Omental fat pad (tissue), 4 donors: ENCODE data around the gene SIM1. TPM values are rescaled to one million over a fixed set of nuclear protein-coding genes. Genes with fewer than 3 reads are reported as not detected.

Experiments used
- ATAC-seq: fragments of 150-250 bp; one replicate; pipeline ENCODE4 v1.9.1; 2016; ENCODE audit warnings: mild to moderate bottlenecking, moderate library complexity; ENCODE audit not compliant: low FRiP score
- DNase-seq: peaks from one replicate; pipeline ENCODE4 v3.0.0-alpha.2; 2019; ENCODE audit warnings: low spot score
- total RNA-seq, 4 donors: library from RNA; depleted of rRNA; stranded (reverse); fragments of >200 nt; gene quantifications; one replicate each; pipeline ENCODE4 v1.1.0, GENCODE V29; 2016
- TF ChIP-seq, protein P1 (sequence below), 3 donors: fragments of 450-650 bp; IDR thresholded peaks; one replicate each; pipeline ENCODE4 v1.5.1; 2016 to 2017; ENCODE audit warnings: antibody characterized with exemption in 3 of 3, mild to moderate bottlenecking in 3 of 3, moderate library complexity in 2 of 3

The SIM1 gene
- total RNA-seq, 4 donors from 2014 or later, result 0.32 TPM; not detected in 3

DNA sequence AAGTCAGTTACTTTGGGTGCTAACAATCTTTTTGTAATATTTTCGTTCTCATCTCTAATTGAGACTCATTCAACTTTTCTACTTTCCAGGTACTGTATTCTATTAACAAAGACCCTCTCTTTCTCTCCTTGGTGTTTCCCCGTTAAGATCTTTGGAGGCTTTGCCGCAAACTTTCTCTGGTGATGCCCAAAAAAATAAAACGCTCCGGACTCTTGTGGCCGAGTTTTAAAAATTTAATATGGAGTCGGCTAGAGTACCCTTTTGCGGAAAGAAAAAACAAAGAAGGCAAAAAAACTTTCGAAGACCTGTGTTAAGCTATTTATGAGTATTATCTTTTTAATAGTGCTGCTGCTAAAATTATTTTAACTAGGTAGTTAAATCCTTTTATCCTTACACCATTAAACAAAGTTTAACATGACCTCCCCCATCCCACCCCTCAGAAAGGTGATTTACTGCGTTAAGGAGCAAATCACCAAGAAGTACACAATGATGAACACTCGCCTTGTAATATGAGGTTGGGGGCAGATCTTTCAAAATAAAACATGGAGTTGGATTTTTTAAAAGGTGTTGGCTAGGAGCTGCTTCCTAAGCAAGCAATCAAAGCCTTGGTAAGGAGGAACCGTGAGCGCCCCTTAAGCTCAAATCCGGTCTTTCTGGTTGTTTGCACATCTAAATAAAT is 10.0 kb downstream of the SIM1 start:
- no peak for DNase-seq
- TF ChIP-seq, protein P1, sequence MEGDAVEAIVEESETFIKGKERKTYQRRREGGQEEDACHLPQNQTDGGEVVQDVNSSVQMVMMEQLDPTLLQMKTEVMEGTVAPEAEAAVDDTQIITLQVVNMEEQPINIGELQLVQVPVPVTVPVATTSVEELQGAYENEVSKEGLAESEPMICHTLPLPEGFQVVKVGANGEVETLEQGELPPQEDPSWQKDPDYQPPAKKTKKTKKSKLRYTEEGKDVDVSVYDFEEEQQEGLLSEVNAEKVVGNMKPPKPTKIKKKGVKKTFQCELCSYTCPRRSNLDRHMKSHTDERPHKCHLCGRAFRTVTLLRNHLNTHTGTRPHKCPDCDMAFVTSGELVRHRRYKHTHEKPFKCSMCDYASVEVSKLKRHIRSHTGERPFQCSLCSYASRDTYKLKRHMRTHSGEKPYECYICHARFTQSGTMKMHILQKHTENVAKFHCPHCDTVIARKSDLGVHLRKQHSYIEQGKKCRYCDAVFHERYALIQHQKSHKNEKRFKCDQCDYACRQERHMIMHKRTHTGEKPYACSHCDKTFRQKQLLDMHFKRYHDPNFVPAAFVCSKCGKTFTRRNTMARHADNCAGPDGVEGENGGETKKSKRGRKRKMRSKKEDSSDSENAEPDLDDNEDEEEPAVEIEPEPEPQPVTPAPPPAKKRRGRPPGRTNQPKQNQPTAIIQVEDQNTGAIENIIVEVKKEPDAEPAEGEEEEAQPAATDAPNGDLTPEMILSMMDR (IDR thresholded peaks at IDR 0.05), result no peak
- no peak for ATAC-seq

DNA sequence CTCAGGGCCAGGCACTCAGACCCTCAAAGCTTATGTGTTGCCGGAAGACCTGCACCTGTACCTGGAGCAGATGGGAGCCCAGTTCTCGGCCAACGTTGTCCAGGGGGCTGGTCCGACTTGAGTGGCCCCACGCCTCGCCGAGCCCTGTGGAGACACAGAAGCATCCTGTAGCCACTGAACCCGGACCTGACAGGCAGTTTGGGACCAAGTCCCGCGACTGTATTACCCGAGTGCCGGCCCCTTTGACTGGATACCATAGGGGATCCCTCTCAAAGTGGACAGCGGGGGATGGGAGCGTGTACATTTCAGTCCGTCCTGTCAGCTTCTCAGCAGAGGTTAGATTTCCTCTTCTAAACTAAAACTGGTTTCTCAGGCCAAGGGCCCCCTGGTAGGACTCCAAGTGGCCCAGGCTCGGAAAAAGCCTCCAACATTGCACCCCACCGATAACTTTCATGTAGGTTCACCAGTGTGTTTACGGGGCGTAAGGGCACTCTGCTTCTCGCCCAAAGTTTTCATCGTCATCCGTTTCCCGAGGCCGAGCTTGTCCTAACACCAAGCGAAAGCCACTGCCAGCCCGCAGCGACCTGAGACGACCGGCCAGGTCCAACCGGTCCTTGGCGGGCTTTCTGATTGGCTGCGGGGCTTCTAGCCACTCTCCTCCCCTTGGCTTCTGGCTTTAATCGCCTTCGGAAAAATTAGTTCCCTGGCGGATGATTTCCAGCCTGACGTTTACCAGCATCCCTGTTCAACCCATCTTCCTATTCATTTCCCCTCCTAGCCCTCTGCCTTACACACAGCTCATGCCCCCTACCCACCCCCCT is 10.8 kb downstream of the SIM1 start:
- DNase-seq (no peak), ATAC-seq (no peak)
- TF ChIP-seq, protein P1 (IDR thresholded peaks at IDR 0.05), result no peak

DNA sequence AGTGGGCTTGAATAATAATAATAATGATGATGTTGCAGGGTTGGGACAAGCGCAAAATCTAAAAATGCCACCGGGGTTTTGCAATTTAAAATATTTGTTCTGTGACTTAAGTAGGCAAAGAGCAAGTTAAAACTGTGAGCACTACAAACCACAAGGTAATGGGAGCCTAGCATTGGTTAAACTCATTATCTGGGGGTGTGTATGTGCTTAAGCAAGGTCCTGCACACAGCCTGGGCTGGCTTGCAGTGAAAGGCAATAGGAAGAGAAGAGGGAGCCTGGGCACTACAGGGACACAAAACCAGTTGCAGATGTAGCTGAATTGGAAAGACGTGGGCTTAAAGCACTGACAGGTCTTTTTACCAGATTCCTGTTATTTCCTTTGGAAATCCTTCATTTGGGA is 11.7 kb downstream of the SIM1 start:
- DNase-seq (no peak), ATAC-seq (no peak)
- TF ChIP-seq, protein P1 (IDR thresholded peaks at IDR 0.05), result no peak

- DNase-seq, result no peak
- TF ChIP-seq, protein P1 (IDR thresholded peaks at IDR 0.05), result no peak
- ATAC-seq, result no peak
These were observed 13.1 kb downstream of the SIM1 start for GRCh38 chr6:100451577-100451976.

GRCh38 chr6:100449239-100449691 is 15.5 kb downstream of the SIM1 start:
- DNase-seq (no peak), ATAC-seq (no peak)
- TF ChIP-seq, protein P1 (IDR thresholded peaks at IDR 0.05), result no peak

DNA sequence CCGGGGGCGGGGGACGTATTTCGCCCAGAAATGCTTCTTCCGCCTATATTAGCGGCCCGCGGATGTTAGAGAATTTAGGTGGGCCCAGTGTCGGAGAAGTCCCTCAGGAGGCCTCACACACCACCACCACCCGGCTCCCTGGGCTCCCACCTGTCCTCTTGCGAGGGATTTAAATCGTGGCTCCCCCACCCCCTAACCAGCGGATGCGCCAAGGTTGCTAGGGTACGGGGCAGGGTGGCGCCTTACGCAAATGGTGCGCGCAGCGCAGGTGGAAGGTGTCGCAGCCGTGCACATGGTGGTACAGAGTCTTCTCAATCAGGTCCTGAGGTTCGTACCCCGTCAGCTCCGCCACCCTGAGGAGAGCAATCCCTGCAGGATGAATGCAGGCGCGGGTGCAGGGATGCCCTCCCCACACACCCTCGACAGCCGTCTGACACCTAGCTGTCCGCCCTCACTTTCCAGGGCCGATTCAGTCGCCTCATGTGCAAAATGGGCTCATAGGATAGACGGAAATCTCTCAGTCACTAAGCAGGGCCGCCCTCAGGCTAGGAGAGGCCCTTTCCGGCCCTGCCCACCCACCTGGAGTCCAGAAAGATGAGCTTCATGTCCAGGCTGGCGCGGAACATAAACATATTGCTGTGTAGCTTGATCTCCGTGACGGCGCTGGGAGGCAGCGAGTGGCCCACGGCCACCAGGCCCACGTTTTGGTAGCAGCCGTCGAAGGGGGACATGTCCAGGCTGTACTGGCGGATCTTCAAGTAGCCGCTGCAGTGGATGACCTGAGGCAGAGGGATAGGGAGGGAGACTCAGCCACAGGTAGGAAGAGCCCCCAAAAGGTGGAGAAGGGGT is 16.6 kb downstream of the SIM1 start:
- TF ChIP-seq, protein P1 (IDR thresholded peaks at IDR 0.05), result no peak
- DNase-seq (no peak), ATAC-seq (no peak)
